AG04450 (cell line): ENCODE data around the gene TNFAIP3. TPM values are rescaled to one million over a fixed set of nuclear protein-coding genes. Genes with fewer than 3 reads are reported as not detected.
"Not testable (repeated sequence)": the region's sequence is repeated elsewhere in the genome, so short reads cannot be mapped to it uniquely, and the experiment has no call there.

Experiments used
- CTCF ChIA-PET: fragments of 300-600, 350-600 bp; formaldehyde crosslinking; extraction: SDS; loops from one replicate; lab custom pipeline; 2022; ENCODE audit warnings: antibody characterized with exemption, inconsistent platforms; lab: Charles Lee
- POLR2A ChIA-PET: fragments of 350-600 bp; formaldehyde crosslinking; extraction: SDS; loops from one replicate; lab custom pipeline; 2021; ENCODE audit warnings: antibody characterized with exemption, inconsistent platforms; lab: Yijun Ruan, JAX
- DNase-seq: peaks from one replicate; pipeline ENCODE4 v3.0.0-alpha.2; 2011; ENCODE audit warnings: low read depth, low spot score
- H3K27ac ChIP-seq: one replicate; pipeline ENCODE4 v1.5.1; 2012; ENCODE audit warnings: low read depth, low read length, control low read depth
- H3K27me3 ChIP-seq: one replicate; pipeline ENCODE4 v1.6.0; 2012; ENCODE audit warnings: low read length; ENCODE audit not compliant: control insufficient read depth, insufficient read depth
- H3K4me3 ChIP-seq: 2 replicates; pipeline ENCODE4 v1.5.1; 2011; ENCODE audit warnings: mild to moderate bottlenecking, low read depth, low read length, control low read depth
- H3K9me3 ChIP-seq: 2 replicates; pipeline ENCODE4 v1.5.1; 2012; ENCODE audit warnings: low read length; ENCODE audit not compliant: control insufficient read depth, insufficient read depth
- polyA plus RNA-seq: library from polyadenylated mRNA; depleted of rRNA; stranded (reverse); fragments of >200 nt; gene quantifications from 2 replicates; pipeline ENCODE4 v1.2.3, GENCODE V29; 2011
- TF ChIP-seq, protein P1 (sequence below): IDR thresholded peaks from 2 replicates; pipeline ENCODE4 v1.5.1; 2011; ENCODE audit warnings: low read depth, low read length, control low read depth, inconsistent platforms

Gene TNFAIP3
- polyA plus RNA-seq, 1 experiment = 16.7 TPM

GRCh38 chr6:137893181-137893580 lies 26.1 kb downstream of the TNFAIP3 start:
- TF ChIP-seq, protein P1, sequence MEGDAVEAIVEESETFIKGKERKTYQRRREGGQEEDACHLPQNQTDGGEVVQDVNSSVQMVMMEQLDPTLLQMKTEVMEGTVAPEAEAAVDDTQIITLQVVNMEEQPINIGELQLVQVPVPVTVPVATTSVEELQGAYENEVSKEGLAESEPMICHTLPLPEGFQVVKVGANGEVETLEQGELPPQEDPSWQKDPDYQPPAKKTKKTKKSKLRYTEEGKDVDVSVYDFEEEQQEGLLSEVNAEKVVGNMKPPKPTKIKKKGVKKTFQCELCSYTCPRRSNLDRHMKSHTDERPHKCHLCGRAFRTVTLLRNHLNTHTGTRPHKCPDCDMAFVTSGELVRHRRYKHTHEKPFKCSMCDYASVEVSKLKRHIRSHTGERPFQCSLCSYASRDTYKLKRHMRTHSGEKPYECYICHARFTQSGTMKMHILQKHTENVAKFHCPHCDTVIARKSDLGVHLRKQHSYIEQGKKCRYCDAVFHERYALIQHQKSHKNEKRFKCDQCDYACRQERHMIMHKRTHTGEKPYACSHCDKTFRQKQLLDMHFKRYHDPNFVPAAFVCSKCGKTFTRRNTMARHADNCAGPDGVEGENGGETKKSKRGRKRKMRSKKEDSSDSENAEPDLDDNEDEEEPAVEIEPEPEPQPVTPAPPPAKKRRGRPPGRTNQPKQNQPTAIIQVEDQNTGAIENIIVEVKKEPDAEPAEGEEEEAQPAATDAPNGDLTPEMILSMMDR = no peak
- no peak for DNase-seq
- Histone ChIP-seq H3K27me3 (no peaks in the 10 kb centered on the region), H3K27ac (no peak overlapping the region), H3K9me3 (no peaks in the 10 kb centered on the region), H3K4me3 (no peak overlapping the region)
- ChIA-PET CTCF (interaction anchor here (0.7 to 1.2 kb wide), 2 partner anchors 8 to 82 kb away, joined by 3 read pairs; no protein-coding TSS in a partner anchor), POLR2A (no interaction called here)

DNA sequence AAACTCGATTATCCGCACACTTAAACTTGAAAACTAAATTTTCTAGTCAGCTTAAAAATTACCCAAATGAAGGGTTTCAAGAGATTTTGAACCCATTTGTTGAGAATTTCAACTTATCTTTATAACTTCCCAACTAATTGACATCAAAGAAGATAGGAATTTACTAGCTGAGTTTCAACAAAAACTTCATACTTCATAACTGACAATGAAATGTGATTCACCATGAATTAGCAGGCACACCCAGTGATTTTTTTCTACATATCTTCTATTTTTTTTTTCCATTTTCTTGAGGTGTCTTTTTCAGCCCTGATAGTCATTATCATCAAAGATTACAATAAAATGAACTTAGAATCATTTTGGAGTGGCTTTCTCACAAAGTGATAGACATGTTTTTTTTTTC lies 26.7 kb downstream of the TNFAIP3 start:
- TF ChIP-seq, protein P1 = no peak
- ChIA-PET POLR2A (no interaction called here), CTCF (interaction anchor here (0.7 to 1.2 kb wide), 2 partner anchors 9 to 82 kb away, joined by 3 read pairs; no protein-coding TSS in a partner anchor)
- Histone ChIP-seq H3K27me3 (no peaks in the 10 kb centered on the region), H3K9me3 (no peaks in the 10 kb centered on the region), H3K27ac (no peak overlapping the region), H3K4me3 (no peak overlapping the region)
- DNase-seq = no peak

DNA sequence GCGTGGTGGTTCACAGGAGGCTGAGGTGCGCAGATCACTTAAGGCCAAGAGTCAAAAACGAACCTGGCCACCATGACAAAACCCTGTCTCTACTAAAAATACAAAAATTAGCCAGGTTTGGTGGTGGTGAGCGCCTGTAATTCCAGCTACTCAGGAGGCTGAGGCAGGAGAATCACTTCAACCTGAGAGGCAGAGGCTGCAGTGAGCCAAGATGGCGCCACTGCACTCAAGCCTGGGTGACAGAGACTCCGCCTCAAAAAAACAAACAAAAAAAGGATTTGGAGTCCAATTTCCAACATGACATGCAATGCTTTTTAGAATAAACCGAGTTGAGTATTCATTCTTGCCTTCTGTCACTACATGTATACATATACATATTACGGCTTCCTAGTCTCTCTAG lies 27.3 kb downstream of the TNFAIP3 start:
- DNase-seq, H3K27me3 ChIP-seq, POLR2A ChIA-PET, H3K27ac ChIP-seq, H3K9me3 ChIP-seq, H3K4me3 ChIP-seq: not testable (repeated sequence)
- CTCF ChIA-PET = interaction anchor here (1.2 to 1.5 kb wide), 2 partner anchors 81 to 186 kb away, joined by 3 to 6 read pairs; no protein-coding TSS in a partner anchor

GRCh38 chr6:137894779-137895385 lies 27.8 kb downstream of the TNFAIP3 start:
- ChIA-PET CTCF (interaction anchor here (1.5 kb wide), 1 partner anchor 187 kb away, joined by 6 read pairs; no protein-coding TSS in a partner anchor), POLR2A (no interaction called here)
- Histone ChIP-seq H3K9me3 (no peaks in the 10 kb centered on the region), H3K4me3 (no peak overlapping the region), H3K27me3 (no peaks in the 10 kb centered on the region), H3K27ac (no peak overlapping the region)
- TF ChIP-seq, protein P1 = no peak
- DNase-seq = no peak

GRCh38 chr6:137896647-137897046 lies 29.6 kb downstream of the TNFAIP3 start:
- Histone ChIP-seq H3K27me3 (no peaks in the 10 kb centered on the region), H3K9me3 (no peaks in the 10 kb centered on the region), H3K27ac (no peak overlapping the region), H3K4me3 (no peak overlapping the region)
- TF ChIP-seq, protein P1 = no peak
- ChIA-PET CTCF (no interaction called here), POLR2A (no interaction called here)
- no peak for DNase-seq
